HG02943 (cell line): Measurements from ENCODE around the gene ATP8A2.

Experiments used
- ATAC-seq: cut with Tn5 transposase; IDR thresholded peaks from one replicate; pipeline ENCODE4 v1.9.1; 2021; ENCODE audit warnings: mild to moderate bottlenecking, low read depth, moderate library complexity; ENCODE audit not compliant: unreplicated experiment

ATP8A2 gene

DNA sequence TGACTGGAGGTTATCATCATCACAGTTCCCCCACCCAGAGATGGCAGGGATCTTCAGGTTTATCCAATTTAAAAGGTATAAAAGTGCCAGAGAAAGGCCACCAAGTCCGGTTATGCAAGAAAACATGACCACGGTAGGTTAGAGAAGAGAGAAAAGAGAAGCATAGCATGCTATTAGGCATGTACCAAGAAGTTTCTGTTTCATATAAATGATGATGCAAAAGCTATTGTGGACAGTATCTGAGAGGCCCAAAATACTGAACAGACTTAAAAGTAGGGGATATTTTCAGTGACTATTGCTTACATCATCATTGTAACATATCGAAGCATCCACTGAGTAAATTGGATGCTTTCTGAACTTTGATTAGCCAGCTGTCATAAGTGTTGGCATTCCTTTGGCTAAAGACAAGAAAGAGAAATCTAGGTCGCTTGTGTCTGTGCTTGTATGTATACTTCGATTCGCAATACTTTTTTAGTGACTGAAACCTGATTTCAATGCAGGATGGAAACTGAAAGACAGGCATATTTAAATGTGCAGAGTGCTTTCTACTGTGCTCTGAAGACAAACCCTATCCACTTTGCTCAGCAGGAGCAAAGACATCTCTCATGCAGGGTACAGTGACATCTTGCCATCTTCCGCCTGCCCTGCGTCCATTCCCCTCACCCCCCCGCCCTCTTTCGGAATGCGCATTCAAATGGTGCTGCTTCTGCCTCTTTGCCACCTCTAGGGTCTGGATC, 499.8 kb downstream of the ATP8A2 start:
- ATAC-seq, result no peak

DNA sequence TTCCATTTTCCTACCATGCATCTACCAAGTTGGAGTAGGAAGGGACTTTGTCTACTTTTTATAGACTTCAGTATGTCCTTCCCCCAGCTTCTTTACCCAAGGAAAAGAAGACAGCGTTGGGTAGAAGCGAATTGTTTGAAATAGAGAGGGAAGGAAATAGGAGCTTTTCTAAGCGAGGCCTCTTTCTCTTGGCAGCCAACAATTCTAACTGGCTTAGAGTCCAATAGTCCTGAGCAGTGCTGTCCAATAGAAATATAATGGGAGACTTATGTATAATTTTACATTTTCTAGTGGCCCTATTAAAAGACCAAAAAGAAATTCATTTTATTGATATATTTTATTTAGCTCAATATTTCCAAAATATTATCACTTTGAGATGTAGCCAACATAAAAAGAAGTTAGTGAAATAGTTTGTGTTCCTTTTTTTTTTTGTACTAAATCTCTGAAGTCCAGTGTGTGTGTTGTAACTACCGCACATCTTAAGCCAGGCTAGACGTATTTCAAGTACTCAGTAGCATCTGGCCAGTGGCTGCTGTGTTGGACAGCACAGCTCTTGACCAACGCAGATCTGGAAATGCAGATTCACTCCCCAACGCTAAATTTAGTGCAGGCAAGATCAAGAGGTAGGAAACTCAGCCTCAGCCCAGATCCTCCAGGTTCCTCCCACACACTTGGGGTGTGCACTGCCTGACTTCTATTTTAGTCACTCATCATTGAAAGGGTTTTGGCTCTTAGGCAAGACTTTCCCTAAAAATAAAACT, 500.9 kb downstream of the ATP8A2 start:
- no peak for ATAC-seq

DNA sequence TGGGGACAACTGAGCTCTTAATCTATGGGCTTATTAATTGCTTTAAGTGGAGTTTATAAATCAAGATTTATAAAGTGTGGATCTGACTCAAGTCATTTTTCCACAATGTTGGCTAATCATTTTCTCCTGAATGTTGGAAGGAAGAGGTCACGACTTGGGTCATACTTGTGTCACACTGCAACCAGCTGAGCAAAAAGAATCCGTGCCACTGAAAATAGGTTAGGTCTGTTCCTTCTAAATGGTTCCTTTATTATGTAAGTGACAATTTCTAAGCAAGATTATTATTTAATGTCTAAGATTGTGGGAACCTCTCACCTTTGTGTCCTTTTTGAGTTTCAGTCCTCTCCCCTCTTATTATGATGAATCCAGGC, 501.5 kb downstream of the ATP8A2 start:
- no peak for ATAC-seq

DNA sequence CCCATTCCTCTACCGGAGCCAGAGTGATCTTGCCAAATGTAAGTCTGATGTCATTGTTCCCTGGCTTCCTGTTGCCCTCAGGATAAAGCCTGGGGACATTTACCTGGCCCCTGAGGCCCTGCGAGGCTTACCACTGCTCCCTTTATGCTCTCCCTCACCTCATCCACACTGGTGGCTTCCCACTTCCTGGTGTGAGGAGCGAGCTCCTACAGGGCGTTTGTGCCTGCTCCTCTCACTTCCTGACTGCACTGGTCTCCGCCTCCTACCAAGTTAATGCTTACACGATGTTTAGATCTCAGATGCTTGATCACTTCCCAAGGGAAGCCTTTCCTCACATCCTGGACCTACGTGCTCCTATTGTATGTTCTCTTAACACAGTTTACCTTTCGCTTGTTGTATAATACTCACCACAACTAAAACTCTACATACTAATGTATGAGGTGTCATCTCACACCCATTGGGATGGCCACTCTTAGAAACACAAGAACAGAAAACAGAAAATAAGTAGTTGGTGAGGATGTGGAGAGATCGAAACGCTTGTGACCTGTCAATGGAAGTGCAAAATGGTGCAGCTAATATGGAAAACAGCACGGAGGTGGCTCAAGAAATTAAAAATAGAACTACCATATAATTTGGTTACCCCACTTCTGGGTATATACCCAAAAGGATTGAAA, 502.4 kb downstream of the ATP8A2 start:
- ATAC-seq, result no peak

DNA sequence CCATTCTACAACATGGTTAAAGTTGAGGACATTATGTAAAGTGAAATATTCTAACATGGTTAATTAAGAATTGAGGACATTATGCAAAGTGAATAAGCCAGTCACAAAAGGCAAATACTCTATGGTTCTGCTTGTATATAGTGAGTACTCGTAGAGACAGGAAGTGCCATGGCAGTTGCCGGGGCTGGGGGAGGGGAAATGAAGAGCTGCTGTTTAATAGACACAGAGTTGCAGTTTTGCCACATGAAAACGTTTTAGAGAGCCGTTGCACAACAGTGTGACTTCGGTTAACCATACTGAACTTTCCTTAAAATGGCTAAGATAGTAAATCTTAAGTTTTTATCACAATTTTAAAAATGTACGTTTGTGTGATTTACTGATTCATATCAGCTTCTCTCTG, 503.1 kb downstream of the ATP8A2 start:
- ATAC-seq, result no peak

DNA sequence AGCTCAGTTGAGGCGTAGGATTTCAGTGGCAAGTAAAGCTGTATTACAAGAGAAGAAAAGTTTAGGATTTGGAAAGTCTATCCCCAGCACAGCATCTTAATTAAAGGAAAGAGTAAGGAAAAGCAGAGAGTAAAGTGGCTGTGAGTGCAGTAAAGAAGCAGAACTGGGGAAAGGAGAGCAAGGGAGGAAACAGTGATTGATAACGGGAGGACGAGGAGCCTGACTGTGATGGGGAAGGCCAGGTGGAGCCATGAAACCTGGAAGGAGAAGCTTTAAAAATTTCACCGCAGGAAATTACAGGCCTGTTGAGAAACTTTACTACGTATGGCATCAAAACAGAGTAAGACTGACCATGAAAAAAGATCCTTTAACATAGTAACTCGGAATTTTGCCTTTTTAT, 504.5 kb downstream of the ATP8A2 start:
- no peak for ATAC-seq

DNA sequence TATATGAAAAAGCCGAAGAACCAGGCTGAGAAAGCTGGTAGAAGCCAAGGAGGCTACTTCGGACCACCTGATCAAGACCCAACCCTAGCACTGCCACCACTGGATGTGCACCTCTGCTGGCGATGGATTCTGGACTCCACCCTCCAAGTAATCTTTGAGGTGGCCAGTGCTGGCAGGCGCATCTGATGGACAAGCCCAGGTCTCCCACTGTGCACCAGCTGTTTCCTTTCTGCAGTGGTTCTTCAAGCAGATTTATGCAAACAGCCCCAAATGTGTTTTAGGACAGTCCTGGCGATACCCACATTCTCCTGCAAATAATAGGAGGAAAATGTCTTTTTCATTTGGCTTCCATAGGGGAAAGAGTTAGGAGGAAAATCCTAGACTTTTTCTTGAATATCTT, 507.7 kb downstream of the ATP8A2 start:
- no peak for ATAC-seq

DNA sequence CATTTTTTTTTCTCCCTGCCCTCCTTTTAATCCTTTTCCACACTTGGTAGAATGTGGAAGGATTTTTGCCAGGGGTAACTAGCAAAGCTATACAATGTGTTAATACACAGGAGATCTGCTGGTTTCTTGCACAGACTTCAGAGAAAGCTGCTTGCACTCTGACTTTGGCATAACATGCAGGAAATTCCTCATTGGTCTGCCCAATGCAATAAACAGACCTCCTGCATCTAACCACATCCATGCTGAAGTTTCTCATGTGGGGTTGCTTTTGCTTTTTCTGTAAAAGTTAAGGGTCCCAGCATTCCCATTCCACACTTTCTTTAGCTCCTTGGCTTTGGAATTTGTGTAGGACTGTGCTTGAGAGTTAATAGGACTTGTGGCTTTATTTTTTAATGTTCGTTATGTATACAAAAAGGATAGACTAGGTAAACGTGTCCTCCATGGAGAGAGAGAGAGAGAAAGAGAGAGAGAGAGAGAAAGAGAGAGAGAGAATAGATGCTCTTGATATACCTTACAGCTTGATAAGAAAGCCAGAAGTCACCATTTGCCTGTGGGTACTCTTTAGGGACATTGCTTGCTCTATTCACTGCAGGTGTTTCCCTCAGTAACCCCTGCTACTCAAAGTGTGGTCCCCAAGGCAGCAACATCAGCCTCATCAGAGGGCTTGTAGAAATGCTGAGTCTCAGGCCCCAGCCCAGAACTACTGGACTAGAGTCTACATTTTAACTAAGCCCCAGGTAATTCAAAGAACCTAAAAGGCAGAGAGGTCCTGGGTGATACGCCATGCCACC, 509.6 kb downstream of the ATP8A2 start:
- ATAC-seq, result no peak

DNA sequence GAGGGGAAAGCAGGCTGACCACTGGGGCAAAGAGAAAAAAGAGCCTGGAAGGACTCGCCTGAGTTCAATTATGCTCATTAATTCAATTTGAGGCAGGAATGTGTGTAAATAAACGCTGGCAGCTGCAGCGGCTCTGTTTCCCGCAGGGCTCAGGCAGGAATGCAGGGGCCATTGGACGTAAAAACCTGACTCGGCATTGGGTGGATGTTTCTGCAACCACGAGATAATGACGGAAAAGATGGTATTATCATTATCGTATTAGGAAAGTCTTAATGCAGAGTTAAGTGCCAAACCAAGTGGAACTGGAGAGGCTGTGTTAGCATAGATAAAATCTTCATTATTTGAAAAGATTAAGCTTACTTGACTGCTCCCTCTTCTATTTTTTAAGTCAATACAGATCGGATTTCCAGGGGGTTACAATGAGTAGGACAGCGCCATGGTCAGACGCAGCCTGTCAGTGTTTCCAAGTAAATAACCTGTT, 510.2 kb downstream of the ATP8A2 start:
- ATAC-seq, result no peak

DNA sequence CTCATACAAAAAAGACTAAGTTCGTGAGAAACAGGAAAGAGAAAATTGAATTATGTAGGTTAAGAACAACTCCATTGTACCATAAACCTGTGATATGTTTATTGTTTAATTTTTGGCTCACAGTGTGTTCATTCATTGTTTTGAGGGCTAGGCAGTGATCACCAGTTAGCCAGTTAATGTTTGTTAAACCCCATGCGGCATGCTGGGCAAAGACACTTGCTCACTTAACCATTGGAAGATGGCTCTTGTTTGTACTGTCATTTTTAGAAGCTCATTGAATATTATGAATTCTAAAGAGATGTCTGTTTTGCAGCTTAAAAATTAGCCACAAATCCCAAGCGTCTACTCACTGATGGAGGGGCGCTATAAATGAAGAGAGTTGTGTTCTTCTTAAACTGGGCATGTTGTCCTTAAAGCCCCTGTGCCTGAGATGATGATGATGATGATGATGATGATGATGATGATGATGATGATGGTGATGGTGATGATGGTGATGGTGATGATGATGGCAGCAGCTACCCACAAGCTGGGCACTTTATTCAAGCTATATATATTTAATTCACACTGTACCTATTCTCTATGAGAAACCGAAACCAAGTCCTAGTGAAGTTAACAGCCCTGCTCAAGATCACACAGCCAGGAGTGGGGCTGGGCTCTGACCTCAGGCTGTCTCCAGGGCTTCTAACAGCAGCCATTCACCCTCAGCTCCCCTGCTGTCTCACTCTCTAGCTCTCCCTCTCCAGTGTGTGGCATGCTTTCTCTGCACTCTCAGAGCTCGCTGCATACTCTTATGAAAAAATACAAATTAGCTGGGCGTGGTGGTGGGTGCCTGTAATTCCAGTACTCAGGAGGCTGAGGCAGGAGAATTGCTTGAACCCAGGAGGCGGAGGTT, 510.9 kb downstream of the ATP8A2 start:
- ATAC-seq, result no peak

DNA sequence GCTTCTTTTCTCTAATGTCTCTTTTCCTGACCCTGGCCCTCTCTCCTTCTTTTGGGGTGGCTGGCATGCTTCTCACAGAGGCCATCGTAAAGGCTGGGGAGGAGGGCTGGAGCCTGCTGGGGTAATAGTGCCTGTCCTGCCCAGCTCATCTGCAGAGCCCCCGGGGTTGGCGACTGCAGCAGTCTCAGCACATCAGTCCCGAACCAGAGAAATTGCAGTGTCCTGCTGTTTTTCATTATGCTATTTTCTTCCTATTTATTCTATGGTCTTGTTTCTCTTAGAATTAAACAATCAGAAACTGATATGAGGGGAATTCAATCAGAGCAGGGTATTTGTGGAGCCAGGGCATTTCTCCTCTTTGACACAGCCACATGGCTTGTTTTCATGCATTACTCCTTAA, 513.6 kb downstream of the ATP8A2 start:
- no peak for ATAC-seq

DNA sequence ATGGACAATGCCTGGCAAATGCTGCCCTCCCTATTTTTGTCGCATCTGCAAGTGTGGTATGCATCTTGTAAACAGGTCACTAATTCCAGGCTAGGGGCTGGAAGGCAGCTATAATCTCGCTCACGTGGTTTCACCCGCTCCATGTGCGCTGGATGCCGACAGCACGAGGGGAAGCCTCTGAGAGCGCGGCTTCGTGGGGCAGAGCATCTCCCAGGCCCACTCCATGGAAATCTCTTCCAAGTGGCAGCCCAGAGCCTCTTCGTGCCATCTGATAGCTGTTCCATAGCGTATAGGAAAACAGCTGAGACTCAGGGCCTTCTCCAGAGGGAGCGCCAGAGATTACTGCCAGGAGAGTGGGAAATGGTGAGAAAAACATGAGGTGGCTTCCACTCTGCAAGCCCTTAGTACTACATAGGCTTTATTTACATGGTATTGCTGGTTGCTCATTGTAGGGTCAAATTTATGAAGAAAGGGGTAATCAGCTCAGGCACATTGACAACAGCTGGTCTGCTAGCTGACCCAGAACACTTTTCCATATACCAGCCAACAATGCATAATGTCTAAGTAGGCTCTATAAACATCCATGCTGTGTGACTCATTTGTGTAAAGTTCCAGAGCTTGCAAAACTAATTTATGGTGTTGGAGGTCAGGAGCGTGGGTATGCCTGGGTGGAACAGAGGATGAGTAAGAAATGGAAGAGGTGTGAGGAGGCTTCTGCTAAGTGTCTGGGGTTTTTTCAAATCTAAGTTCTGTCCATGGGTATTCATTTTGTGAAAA, 514.9 kb downstream of the ATP8A2 start:
- ATAC-seq, result no peak

DNA sequence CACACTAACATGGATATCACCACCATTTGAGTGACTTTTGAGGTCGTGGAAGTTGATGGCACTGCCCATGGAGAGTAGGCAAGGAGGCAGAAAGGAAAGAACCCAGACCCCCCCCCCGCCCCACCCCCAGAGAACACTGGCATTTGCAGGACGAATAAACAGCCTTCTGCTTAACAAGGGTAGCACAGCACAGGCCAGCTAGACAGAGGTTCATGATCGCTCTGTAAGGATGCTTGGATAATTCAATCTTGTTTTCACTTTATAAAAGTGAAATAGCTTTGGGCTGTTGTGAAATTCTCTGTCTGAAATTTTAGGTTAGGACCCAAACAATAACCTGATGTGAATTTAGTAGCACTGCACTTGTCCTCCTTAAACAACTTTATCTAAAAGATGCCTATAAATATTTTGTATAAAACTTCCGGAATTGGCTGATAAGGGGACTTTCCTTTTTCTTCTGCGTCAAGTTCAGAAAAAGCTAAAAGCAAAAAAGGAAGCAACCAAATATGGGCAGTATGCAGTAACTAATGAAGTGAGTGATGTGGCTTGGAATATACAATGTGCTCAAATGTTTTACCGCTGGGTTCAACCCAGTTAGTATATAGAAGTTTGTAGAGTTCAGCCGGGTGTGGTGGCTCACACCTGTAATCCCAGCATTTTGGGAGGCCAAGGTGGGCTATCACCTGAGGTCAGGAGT, 516.3 kb downstream of the ATP8A2 start:
- no peak for ATAC-seq

DNA sequence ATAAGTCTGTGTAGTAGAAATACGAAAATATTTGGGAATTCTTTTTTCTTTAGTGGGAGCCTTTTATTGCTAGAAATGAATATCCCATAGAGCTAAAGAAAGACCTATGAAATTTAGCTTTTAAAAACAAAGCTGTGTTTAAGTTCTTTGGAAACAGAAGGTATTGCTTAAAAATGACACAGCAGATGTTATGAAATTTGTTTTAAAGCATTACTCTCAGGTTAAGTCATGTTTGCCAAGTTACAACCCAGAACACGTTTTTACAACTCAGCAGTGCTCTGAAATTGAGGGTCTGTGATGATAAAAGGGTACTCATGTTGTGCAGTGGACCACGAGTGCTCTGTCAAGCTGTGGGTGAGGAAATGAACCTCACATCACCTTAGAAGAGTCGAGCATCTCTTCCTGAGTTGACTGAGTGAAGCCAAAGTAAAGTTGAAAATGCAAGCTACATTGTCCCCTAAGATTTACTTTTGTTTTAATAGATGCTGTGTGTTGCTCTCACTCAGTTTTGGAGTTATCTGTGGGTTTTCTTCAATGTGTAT, 519.0 kb downstream of the ATP8A2 start:
- ATAC-seq, result no peak

DNA sequence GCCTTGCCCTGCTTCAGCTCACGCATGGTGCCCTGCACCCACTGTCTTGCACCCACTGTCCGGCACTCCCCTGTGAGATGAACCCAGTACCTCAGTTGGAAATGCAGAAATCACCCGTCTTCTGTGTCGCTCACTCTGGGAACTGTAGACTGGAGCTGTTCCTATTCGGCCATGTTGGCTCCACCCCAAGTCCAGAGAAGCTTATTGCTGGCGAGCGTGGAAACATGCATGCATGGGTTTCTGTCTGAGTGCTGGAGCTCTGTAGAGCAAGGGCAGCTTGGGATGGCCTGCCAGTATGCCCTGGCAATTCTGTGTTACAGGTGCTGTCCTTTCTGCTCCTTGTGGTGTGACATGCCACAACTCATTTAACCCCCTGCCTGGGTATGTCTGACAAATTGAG, 527.2 kb downstream of the ATP8A2 start:
- no peak for ATAC-seq

DNA sequence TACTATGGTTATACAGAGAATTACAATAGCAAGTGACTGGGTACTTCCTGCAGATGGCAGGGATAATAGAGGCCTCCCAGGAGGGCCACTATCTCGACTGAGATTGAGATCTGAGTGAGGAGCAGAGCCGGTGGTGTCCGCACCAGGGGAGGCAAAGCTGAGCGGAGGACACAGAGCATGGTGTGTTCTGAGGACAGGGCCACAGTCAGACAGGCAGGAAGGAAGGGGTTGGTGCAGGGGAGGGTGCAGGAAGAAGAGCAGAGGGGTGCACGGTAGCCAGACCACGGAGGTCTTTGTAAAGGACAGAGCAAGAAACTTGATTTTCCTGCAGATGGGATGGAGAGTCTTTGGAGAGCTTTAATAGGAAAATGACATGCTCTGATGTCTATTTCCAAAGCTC, 527.7 kb downstream of the ATP8A2 start:
- ATAC-seq, result no peak

DNA sequence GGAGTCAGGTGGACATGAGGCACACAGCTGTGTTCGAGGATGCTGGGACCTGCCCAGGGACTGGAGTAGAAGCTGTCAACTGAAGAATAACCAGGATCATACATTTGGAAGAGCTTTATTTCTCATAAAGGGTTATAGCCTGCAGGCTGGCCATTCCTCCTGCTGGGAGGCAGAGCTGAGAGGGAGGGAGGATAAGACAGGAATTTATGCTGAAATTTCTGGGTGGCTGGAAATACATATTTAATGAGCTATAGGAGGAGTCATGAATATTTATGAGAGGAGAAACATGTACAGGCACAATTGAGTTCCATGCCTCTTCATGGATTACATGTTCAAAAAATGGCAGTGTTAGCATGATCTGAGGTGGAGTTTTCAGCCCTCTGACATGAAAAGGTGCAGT, 528.2 kb downstream of the ATP8A2 start:
- no peak for ATAC-seq
